IPS DF 4.7 (cell line): Measurements from ENCODE around the gene METTL1.
"Not testable (repeated sequence)": the region's sequence is repeated elsewhere in the genome, so short reads cannot be mapped to it uniquely, and the experiment has no call there.

Source experiments
- DNase-seq: peaks from one replicate; pipeline ENCODE4 v3.0.0-alpha.2; 2013; ENCODE audit warnings: low spot score; ENCODE audit errors: extremely low read depth

METTL1 gene

DNA sequence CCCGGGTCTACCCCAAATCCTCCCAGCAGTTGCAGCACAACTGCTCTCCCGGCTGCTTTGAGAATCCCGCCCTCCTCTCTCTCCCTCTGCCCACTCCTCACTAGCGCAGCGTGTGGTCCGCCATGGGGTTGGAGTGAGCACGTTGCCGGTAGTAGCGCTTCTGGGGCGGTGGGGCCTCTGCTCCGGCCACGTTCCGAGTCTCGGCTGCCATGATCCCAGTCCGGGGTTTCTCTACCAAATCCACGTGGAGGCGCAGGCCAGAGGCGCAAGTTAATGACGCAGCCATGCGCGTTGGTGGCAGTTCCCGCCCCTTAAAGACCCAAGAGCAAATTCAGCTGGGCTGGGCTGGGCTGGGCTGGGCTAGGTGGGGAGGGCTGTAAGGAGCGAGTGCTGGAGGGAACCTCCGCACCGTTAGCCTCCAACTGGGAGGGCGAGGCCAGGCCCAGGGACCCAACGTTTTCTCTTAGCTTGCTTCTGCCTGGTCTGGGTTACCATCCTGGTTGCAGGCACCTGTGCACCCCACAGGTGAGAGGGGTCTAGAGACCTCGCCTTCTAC is at the start of gene METTL1:
METTL1 (minus strand) TSS at position 233 of the 556 bp plus-strand sequence; CDS start at position 211, 22 bp downstream.
- peak; percentile 92 for DNase-seq

DNA sequence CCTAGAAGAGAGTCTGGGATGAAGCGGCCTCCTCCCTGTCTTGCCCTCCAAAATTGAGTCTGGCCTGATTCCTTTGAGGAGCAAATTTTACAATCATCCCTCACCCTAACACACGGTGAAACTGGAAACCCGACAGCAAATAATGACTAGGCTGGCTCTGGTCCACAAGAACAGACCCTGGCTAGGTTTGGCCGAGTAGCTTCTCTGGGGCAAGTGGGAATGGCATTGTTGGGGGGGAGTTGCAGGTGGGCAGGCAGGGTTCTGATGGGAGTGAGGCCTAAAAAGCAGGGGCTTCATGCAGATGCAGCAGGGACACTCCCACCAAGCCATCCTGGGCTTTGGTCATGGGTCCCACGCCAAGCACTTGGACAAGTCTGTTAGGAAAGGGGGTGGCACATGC is 49.1 kb upstream of the METTL1 start:
- not testable (repeated sequence) for DNase-seq

DNA sequence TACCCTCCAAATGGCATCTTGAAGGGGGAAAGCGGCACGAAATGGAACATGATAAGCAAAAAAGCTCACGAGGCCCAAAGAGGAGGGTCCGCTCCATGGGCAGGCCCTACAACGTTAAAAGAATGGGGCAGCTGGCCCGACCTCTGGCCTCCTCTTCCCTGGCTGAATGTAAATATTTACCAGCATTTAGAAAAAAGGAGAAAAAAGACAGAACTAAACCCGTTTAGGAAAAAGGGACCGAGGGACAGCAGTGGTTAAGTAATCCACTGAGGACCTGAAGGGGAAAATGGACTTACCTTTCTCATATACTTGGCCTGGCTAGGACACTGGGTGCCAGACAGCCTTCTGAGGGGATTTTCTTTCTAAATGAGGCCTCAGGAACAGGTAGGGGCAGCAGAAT is 48.2 kb upstream of the METTL1 start:
- DNase-seq = not testable (repeated sequence)

DNA sequence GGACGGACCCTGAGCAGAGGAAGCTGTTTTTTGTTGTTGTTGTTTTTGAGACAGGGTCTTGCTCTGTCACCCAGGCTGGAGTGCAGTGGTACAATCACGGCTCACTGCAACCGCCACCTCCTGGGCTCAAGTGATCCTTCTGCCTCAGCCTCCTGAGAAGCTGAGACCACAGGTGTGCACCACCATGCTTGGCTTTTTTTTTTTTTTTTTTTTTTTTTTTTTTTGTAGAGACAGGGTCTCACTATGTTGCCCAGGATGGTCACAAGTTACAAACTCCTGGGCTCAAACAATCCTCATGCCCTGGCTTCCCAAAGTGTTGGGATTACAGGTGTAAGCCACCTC is 46.1 kb upstream of the METTL1 start:
- not testable (repeated sequence) for DNase-seq

DNA sequence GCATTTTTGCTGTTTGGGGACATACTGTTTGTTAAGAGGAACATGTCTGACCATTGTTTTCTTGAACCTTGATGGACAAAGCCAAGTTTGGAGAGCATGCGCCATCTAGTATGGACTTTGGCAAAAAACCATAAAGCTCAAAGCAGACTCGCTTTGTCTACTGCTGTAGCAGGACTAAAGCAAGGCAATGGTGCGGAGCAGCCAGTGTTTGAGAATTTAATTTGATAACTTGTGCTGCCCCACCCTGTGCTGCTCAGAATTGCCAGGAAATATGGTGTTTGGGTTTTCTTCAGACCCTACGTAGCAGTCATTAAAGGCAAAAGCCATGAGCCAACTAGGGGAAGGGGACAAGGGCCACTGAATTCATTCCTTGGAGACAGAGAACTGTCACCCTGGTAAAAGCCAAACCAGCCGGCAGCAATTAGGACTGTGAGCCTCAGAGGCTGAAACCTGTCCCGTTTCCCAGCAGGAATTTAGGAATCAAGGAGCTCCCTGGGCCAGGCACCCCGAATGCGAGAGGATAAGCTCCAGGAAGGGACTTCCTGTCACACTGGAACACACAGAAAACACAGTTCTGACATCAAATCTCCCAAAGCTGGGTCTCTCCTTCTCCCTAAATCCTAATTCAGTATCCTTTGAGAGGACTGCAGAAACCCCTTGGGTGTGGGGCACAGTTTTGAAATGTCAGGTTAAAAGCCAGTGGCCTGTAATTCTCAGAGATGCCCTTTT is 45.5 kb upstream of the METTL1 start:
- no peak for DNase-seq

DNA sequence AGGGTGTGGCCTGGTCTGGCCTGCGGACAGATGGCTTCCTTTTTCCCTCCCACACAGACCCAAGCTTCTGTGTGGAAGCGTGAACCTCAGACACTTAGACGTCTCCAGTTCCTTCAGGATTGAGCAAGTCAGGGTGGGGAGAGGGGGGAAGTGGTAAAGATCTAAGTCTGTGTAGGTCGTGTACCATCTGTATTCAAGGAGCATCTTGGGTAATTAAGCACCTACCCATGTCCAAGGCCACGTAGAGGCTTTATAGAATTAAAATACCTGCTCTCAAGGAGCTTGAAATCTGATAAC is 44.9 kb upstream of the METTL1 start:
- no peak for DNase-seq

DNA sequence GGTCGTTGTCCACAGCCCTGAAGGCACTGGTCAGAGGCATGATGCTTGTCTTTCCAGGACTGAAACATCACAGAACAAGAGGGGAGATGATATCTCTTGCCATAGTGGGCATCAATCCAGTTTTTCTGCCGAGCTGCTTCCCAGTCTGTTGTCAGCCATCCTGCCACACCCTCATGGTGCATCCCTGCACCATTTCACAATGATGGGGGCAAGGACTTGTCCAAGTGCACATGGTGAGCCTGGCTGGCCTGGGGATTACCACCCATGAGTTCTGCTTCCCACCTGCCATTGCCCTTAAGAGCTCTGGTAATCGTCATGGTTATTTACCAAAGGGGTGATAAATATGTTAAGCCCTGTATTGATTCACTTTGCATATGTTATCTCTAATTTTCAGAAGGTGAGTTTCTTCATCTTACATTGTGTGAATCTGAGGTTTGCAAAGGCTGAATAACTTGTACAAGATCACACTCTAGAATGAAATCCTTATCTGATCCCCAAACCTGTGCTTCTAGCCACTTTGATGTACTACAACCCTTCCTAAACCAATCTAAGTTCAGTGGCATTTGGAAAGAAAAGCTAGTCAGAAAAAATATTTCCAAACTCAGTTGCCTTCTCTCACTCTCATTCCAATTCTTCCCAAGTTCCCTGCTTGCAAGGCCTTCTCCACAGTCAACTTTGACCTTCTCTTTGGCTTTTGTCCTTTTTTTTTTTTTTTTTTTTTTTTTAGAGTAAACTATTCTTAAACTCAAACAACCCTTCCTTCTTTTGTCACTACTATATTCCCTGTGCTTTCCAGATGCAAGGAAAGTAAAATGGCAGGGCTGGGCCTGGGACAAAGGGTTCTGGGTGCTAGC is 44.3 kb upstream of the METTL1 start:
- no peak for DNase-seq

DNA sequence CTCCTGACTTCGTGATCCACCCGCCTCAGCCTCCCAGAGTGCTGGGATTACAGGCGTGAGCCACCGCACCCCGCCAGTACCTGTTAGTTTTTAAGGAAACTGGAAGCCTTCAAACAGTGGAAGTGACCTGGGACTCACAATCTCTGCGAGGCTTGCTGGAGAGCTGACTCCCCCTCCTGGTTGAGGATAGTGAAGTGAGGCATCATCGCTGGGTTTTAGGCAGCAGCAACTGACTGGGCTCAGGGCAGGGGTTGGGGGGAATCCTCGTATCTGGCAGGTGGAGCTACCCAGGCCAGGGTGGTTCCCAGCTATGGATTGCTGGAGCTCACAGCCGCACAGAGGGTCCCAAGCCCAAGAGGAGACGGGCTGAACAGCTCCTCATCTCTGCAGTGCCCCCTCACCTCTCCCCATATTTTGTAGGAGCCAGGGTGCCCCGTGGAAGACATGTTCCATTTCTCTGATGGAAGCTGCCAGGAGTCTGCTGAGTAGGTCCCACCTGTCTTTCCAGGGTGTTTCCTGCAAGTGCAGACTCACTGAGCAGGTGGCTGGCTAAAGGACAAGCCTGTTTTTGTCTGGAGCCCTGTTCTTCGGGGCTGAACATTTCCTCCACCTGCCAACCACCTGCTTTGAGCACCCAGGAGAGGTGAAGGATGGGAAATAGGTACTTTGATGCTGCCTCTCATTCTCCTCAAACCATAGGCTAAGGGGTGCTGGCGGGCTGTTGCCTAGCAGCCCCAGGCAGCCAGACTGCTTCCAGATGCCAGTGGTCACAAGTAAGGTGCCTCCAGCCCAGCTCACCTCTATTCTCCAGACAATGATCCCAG is 43.5 kb upstream of the METTL1 start:
- peak; percentile 53 for DNase-seq

DNA sequence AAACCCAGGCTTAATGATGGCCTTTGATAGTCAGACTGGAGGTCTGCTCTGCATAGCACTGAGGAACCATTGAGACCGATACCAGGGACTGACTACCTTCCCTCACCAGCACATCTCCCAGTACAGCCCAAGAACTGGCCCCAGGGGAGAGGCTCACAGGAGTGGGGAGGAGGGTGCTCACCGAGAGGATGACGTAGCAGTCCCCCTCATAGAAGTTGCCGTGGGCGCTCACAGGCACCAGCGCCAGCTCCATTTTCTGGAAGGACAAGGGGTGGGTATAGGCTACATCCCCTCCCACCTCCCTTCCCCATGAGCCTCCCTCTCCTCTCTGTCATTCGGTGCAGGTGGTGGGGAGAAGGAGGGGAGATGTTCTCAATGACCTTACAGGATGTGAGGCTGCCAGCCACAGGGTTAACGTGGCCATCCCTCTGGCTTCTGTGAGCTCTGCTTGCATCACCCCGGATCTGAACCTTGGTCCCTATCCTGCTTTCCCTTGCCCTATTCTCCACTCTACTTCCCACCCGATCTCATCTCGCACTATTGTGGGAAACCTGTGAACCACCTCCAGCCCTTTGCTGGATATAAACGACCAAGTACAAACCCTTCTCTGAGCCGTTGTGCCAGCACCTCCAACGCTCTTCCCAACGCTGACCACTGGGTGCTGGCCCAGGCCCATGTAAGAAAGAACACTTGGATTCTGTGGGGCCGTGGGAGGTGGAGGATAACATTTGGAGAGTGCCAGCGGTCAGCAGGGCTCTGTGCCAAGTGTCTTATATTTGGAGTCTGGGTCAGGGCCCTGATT is 42.3 kb upstream of the METTL1 start:
- no peak for DNase-seq

DNA sequence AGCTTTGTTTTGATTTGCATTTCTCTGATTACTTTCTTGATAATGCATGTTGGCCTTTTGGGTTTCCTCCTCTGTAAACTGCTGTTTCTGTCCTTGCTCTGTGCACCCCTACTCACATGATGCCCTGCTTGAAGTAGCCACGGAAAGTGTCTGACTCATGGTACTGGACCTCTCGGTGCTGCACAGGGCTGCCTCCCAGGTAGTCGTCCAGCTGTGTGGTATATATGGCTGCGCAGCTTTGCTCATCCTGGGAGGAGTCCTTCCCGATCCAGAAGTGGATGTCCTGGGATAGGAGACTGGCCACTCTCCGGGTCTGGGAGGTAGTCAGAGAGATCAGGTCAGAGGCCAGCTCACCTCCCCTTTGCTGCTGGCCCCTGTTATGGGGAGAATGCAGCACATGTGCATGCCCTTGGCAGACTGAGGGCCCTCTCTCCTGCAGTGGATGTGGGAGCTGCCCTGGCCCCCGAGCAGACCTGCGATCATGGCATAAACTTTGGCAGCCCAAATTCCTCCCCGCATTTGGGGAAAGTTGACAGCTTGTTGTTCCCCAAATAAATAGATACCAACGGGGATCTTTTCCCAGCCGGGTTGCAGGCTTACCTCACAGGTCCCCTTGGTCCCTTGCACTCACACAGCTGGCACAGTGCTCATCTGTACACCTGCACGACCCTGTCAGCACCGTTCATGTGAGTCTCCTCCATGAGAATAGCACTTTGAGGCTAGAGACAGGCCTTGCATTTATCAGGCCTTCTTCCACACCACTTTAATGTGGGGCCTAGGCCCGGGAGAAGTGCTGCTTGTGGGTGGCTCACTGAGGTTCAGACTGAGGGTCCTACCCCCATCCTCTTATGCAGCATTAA is 41.4 kb upstream of the METTL1 start:
- DNase-seq = no peak

DNA sequence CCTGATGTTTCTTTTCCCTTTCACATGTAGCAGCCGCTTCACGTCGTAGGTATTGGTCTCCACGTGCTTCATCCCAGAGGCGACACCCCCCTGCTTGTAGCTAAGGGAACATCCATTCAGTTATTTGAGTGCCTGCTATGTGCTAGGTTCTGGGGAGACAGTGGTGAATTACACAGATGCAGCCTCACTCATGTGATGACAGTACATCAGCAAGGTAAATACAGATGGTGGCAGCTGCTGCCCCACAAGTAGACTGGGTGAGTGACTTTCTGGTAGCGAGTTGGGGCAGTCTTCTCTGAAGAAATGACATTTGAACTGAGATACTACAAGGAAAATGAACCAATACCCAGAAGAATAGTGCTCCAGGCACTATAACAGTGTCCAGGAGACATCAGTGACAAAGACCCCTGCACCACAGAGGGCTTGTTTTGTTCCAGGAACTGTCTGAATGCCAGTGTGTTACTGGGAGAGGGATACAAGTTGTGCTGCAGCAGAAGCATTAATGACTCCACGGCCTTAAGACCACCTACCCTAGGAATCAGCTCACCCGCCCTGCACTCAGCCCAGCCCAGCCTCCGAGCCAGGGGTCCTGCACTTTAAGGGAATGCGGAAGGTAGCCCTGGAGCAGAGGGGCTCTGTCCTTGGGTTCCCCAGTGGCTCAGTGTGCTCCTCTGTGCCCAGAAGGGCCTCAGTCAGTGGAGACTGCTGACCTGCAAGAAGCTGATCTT is 39.3 kb upstream of the METTL1 start:
- DNase-seq = no peak

DNA sequence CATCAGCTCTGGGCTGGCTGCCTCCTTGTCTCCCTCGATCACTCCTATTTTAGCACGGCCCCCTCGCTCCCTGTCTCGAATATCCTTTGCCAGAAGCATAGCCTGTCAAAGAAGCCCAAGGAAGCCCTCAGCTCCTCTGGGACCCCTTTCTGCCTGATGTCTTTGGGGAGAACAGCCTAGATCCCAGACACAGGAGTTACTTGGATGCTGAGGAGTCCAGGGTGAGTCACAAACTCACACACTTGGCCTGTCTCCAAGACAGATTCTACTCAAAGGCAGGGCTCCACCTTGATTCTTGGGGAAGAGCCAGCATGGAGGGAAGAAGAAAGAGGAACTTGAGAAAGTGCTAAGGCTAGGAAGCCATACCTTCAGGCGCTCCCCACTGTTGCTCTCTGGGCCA is 38.5 kb upstream of the METTL1 start:
- DNase-seq = no peak

DNA sequence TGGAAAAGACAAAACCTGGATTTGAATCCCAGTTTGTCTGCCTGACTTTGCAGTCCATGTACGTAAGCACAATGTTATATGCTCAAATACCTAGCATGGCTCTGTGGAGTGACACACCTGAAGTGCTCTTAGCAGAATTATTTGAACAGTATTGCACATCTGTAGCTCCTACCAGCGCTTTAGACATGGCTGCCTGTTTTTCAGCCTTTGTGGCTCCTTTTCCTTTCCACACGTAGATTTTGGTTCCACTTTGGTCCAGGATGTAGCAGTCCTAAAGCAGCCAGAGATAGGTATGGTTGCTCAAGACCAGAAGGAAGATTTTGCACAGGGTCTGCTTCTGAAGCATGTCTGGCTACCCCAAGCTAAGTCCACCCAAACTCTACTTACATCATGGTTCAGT is 37.5 kb upstream of the METTL1 start:
- no peak for DNase-seq

DNA sequence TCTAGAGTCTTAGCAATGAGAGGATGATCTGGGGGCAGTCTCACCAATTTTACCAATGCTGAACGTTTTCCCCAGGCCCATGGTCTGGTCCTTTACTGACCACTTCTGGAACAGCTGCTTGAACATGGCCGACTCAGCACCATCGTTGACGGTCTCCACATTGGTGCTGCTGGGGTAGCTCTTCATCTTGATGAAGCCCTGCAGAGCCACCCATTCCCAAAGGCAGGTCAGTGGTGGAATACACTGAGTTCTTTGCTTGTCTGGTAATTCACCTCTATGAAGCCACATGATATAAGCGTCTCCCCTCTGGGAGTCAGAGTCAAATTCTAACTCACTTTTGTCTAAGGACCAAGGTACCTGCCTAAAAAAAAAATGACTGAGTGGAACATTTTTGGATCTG is 36.4 kb upstream of the METTL1 start:
- no peak for DNase-seq

DNA sequence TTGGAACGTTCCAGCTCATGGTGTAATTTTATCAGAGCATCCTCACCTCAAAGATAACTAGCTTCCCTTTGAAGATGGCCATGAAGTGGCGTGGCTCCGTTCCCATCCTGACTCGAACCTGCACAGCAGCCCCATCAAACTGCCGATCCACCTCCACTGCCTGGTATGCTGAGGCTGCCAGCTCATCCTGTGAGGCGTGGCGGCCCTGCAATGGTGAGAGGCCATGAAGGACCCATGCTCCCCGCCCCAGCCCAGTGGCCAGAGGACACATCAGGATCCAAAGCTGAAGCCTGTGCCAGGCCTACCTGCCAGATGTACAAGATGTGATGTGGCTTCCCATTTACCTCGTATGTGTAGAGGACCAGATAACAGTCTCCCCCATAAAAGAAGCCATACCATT is 35.4 kb upstream of the METTL1 start:
- no peak for DNase-seq

DNA sequence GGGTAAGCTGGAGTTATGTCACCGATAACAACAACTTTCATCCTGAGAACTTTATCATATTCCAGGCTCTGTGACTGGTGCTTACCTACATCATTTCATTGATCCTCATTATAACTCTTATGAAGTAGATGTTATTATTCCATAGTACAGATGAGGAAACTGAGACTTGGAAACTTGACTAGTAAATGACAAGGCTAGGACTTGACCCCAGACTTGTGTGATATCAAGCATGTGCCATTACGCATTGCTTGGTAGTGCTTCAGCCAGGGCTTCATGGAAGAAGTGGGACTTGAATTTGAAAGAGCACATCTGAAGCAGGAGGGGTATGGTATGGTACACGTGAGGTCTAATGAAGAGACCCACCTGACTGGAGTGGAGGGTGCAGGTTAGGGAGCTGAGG is 34.8 kb upstream of the METTL1 start:
- no peak for DNase-seq

DNA sequence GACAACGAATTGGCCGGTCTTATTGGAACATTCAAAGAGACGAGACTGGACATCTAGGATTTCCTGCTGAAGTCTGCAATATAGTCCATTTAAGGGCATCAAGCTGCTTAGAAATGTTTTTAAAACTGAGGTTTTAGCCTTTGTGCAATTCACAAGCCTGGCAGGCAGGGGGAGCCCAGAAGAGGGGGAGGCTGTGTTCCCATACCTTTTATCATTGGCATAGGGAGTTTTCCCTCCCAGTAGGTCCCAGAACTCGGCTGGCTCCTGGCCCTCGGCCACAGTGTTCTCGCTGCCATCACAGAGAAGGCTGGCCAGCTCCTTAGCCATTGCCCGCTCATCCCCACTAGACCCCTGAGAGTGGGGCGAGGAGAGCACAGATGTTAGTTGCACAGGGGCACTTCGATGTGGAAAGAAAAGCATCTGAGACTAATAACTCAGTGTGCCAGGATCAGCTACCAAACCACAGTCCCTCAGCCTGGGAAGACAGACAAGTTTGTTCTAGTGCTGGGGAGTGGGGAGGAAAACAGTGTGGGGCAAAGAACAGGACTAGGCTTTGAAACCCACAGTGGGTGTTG is 31.5 kb upstream of the METTL1 start:
- peak; percentile 60 for DNase-seq

DNA sequence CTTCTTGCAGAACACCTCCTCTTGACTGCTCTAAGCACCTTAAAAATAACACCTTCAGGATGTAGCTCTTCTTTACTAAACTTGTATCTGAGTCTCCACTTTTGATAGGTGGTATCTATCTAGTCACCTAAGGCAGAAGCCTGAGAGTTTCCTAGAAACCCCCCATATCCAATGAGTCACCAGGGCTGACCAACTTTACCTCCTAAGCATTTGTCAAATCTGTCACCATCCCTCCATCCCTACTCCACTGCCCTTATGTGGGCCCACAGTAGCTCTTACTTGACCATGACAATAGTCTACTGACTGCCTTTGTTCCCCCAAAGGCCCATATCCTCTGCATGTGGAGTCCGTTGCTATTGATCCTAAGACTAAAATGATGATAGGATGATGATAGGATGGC is 30.7 kb upstream of the METTL1 start:
- no peak for DNase-seq

DNA sequence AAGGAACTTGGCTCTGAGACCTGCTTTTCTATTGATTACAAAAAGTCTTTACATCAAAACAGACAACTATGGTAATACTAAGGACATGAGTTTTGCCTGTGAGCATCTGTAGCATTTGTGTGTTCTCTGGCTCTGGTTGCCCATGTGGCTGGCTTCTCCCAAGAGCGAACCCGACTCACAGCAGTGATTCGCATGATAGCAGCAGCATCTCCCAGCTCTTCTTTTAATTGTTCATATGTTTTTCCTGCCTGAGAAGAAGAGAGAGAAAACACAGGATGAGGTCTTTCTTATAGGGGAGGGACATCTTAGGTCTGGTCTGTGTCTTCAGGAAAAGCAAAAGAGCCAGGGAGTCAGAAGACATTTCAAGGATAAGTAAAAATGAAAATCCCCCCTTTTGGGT is 29.1 kb upstream of the METTL1 start:
- no peak for DNase-seq
